ENCODE results near the gene CLMN.

DNA sequence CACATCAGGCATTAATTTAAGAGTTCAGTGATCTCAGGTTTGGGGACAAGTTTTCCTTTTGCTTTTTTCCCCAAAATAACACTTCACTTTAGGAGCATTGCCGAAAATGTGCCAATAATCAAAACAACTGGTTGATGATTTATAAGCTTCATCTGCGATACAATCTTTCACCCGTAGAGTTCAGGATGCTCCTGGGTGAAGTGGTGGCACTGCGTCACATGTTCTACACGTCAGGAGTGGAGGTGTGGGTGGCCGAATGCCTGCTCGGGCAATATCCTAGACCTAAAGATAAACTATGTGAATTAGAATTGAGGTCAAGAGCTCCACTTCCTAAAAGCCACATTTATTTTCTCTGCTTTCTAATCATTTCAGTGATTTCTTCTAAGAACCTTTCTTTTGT lies 91.5 kb downstream of the CLMN start:
- no peak for TF ChIP-seq EZH2 (IDR thresholded peaks at IDR 0.05)
- TF ChIP-seq, protein P1, sequence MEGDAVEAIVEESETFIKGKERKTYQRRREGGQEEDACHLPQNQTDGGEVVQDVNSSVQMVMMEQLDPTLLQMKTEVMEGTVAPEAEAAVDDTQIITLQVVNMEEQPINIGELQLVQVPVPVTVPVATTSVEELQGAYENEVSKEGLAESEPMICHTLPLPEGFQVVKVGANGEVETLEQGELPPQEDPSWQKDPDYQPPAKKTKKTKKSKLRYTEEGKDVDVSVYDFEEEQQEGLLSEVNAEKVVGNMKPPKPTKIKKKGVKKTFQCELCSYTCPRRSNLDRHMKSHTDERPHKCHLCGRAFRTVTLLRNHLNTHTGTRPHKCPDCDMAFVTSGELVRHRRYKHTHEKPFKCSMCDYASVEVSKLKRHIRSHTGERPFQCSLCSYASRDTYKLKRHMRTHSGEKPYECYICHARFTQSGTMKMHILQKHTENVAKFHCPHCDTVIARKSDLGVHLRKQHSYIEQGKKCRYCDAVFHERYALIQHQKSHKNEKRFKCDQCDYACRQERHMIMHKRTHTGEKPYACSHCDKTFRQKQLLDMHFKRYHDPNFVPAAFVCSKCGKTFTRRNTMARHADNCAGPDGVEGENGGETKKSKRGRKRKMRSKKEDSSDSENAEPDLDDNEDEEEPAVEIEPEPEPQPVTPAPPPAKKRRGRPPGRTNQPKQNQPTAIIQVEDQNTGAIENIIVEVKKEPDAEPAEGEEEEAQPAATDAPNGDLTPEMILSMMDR (IDR thresholded peaks at IDR 0.05), result no peak

Data from neural progenitor cell (in vitro differentiated cells).